HG03196 (cell line): ENCODE data around the gene EXD3.
A peak's percentile ranks its signal among the peaks of the same experiment; 100 is the strongest.

ENCODE experiments used
- ATAC-seq: cut with Tn5 transposase; IDR thresholded peaks from one replicate; pipeline ENCODE4 v1.9.1; 2021; ENCODE audit not compliant: unreplicated experiment

EXD3 gene

DNA sequence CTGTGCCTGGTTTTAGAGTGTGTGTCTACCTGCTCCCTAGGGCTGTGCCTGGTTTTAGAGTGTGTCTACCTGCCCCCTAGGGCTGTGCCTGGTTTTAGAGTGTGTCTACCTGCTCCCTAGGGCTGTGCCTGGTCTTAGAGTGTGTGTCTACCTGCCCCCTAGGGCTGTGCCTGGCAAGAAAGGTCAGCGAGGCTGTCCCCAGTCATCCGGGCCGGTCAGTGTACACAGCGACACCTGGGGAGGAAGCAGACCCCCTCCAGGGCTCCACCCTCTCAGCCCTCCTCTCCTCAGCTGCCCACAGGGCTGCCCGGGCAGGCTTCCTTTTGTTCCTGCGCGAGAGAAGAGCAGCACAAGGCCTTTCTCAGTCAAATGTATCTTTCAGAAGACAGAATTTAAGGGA is 125.0 kb downstream of the EXD3 start:
- ATAC-seq = no peak

DNA sequence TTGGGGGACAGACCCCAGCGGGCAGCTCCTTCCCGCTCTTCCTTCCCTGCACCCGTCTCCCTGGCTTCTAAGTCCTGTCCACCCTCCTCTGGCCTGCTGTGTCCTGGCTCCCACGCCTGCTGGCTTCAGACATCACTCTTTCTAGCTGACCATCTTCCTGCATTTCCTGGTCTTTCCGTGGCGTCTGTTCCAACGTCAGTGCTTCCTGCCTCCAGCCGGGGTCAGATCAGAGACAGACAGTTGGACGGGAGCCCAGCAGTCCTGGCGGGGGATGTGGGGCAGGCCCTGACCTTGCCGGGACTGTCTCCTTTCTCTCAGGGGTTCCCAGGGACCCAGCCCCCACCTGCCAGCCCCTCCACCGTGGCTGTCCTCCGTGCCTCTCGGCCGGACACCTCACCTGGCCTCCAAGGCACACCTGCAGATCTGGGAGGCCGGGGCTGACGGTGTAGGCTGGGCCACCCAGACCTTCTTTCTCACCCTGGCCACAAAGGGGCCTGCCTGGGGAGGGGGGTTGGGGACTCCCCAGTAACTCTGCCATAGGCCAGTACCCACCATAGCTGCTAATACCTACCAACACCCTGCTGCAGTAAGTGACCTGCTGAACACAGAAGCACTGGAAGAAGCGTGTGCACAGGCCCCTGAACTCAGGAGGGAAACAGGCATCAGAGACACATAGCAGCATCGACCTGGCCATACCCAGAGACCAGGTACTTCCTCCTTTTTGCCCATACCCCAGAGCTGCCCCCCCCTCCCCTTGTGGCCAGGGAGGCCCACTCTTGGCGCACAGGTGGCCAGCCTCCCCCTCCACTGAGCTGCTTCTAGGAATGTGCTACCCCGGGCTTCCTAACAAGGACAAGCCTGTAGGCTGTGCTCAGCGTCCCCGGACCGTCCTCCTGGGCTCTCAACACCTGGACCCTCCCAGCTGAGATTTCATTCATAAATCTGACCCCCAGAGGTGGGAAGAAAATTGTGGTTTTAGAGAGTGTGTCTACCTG is 126.0 kb downstream of the EXD3 start:
- no peak for ATAC-seq

DNA sequence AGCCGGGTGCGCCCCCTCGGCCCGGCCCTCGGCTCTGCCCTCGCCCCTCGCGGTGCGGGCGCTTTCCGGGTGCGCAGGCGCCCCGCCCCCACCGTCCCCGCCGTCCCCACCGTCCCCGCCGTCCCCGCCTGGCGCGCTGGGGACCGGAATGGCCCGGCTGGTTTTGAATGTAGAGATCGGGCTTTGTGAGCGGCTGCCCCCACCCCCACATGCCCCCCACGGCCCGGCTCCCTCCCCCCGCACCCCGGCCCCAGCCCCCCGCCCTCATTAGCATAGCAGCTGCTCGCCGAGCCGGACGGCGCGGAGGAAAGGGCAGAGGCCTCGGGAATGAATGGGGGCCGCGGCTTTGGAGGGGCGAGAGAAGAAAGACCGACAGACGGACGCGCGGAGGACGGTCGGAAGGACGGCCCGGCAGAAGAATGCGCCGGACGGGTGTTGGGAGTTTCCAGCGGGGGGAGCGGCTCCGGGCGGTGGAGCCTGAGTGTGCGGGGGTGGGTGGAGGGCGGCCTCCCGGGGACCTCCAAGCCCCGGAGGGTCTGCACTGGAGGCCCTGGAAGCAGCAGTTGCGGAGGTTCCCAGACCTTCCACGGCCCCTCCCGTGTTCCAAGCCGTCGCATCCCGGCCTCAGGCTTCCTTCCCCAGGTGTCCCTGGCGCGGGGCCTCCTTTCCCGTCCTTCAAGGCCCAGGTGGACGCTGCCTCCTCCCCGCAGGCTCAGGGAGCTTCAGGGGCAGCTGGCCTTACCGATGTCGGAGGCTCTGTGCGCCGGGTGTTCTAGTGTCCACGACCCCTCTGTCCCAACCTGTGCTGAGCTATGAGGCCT is 126.9 kb downstream of the EXD3 start:
- ATAC-seq = no peak

DNA sequence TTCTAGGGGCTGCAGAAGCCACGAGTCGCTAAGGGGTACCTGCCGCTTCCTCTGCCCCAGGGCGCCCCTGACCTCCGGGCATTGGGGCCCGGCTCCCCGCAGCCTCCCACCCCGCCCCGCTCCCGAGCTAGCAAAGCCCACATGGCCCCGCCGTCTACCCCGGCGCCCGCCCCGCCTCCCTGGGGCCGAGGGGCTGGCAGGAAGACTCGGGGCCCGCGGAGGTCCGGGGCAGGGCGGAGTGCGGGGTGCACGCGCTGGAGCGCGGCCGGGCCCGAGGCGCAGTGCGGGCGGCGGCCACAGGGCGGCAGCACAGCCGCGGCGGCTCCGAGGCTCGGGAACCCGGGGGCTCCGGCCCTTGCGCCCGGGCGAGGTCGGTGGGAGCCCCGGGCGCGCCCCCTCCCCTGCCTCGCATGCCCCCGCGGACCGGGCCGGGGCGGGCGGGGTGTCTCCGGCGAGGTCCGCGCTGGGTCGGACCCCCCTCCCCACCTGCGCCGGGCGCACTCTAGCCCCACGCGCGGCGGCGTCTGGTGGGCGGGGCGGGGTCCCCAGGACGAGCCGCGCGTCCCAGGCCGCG is 127.6 kb downstream of the EXD3 start:
- peak; percentile 55 for ATAC-seq

DNA sequence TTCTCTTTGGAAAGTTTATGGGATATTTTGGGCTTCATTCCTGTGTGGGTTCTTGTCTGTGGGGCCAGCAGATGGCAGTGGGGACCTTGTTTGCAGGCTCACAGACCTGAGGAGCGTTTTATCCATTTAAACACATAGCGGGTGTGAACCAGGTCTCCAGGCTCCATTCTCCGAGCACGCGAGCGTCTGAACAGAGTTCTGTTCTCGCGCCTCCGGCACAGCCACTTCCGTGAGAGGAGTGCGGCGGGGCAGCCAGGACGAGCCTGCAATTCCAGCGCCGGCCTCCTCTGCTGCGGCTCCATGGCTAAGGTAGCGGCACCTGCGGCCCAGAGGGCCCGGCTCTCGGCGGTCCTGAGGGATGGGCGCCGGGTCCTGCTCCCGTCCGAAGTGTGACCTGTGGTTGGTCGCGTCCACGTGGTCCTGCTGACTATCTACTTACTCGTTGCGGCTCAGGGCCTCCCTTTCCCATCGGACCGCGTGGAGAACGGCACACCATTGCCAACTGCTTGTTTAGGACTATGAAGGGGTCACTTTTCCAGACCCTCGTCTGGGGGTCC is 128.2 kb downstream of the EXD3 start:
- no peak for ATAC-seq

DNA sequence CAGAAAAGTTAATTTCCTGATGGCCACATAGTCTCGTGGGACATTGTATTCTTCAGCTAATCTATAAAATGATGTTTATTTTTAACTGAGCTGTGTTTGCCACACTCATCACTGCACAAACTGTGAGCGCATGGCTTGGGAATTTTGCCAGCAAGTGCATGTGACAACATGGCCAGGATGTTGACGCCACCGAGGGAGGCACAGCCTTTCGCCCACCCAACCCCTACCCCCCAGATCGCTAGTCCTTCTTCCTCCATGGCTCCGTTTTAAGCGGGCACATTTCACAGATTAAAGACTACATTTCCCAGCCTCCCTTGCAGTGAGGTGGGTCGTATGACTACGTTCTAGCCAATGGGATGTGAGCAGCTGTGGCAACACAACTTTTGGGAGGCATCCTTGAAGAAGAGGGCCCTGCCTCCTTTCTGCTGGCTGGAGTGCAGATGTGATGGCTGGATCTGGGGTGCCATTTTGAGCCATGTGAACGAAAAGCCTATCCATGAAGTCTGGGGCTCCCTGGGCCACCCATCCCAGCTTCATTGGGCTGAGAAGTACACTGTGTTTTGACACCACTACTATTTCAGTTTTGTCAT is 128.8 kb downstream of the EXD3 start:
- no peak for ATAC-seq

DNA sequence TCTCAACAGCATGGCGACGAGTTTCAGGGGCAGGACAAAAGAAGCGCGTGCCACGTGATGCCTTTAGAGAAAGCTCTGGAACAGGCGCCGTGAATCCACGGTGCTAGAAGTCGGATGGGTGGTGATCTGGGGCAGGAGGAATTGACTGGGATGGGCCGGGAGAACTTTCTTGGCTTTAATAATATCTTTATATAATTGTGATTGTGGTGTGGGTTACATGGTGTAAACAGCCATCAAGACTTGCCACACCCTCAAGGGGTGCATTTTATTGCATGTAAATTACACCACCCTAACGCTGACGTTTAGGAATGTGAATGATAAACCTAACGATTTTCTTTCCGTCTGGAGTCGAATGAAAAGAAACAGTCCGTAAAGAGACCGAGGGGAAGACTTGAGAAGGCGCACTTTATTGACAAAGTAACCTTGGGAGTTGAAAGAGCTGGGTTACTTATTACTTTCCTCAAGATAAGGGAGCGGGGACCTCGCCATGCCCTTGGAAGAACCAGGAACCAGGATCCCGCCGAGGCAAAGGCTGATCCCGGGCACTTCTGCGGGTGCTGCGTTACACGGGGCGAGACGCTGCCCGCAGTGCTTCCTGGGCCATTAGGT is 129.4 kb downstream of the EXD3 start:
- ATAC-seq = no peak

DNA sequence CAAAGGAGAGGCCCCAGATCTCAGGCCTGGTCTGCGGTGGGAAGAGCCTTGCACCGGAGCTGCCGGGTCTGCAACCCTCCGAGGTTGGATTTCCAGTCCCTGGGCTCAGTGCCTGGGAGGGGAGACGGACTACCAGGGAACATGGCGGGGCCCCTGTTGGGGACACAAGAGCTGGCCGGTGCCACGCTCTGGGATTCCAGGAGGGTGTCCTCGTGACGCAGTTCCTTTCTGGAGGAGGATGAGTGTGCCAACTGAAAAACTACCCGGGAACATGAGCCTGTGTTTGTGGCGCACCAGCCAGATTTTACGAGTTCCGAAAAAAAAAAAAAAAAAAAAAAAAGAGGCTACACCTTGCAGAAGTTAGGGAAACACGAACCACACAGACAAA is 129.9 kb downstream of the EXD3 start:
- ATAC-seq = no peak

DNA sequence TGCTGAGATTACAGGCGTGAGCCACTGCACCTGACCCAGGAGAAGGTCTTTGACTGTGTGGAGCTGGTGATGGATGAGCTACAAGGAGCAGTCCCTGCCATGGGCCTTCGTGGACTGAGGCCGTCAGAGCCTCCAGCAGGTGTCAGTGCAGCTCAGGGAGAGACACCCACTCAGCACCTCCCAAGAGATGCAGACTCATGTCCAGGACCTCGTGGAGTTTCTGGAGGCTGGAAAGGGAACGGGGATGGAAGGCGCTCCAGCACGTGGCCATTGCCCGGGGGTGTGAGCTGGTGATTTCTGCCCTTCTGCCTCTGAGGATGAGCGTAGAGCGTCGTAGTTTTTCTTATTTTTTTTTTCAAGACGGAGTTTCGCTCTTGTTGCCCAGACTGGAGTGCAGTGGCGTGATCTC is 136.0 kb downstream of the EXD3 start:
- ATAC-seq = no peak

DNA sequence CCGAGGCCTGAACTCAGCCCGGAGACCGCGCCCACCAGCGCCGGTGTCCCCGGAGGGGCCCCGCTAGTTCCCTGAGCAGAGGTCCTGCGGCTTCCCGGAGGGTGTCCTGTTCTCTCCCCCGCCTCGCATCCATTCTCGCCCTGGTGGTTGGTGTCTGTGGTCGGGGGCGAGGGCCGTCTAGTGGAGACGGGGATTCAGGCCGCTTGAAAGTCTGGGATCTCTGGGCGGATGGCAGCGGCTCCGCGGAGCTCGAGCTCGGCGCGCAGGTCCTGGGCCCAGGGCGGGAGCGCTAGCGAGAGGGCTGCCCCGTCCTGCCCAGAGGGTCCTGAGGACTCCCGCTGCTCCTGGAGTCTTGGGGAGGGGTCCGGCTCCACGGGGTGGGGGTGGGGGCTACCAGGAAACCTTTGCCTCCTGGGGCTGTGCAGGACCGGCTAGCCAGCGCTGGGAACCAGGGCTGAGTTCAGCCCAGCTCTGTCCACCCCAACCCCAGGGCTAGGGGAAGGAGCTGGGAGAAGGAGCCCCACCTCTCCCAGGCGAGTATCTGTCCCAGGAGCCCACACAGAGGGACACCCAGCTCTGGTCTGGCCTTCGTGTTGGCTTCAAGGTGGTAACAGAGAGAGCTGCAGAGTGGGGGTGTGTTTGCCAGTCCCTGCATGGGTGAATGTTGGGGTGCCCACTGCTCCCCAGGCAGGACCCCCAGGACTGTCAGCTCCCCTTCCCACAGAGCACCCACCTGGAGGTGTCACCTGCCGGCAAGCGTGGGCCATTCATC is 141.4 kb downstream of the EXD3 start:
- ATAC-seq = no peak

DNA sequence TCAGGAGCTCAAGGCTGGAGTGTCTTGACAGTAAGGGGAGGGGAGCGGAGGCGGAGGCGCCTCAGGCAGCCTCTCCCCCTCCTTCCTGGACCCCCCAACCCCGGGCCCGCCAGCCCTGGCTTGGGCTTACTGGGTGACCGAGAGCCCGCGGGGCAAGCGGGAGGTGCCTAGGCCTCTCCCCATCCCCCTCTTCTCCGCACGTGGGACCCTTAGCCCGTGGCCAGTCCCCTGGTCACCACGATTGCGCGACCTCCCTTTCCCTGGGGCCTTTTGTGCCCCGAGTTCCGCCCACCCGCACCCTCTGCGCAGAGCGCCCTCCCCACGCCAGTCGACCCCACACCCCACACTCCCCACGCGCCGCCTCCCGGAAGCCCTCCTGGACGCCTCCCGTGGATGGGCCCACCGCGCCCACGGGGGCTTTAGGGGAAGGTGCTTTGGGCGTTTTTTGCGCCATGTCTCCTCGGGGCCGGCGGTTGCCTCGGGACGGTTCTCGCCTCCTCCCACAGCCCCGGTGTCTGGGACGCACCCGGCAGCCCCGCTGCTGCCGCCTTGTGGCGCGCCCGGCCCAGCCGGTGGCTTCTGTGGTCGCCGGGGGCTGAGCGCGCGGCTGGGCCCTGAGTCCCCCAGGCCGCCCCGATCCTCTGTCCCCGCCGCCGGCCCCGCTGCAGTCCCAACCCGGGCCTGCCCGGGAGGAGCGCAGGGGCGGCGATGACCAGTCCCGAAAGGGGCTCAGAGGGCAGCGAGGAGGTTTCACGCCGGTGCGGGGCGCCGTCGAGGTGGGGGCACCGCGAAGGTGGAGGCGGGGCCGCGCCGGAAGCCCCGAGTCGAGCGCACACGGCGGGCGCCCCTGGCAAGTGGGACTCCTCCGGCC is 142.3 kb downstream of the EXD3 start:
- no peak for ATAC-seq

DNA sequence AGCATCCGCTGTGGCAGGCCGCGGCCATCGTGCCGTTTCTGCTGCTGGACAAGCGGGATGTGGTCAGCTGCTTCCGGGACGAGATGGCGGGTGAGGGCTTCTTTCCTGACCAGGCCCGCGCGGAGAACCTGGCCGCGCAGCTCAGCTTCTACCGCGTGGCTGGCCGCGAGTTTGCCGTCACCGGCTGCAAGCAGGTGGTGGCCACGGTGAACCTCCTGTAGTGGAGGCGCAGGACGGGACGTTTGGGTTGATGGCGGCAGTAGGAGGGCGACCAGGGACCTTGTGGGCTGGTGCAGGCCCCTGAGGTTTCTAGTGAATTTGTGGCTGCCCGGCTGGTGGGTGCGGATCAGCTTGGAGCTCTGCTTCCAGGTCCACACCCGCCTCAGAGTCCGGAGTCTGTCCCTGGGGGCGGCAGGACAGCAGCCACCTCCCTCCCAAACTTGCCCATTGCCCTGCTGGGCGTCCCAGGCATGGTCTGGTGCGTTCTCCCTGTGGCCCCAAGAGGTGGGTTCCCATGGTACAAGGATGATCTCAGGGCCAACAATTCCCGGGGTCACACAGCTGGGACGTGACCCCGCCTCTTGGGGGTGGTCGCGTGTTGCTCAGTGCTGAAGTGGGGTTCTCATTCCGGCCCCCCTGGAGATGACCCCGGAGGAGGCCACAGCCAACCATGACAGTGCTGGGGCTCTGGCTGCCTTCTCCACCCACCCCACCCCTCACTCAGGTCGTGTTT is 143.1 kb downstream of the EXD3 start:
- ATAC-seq = no peak

DNA sequence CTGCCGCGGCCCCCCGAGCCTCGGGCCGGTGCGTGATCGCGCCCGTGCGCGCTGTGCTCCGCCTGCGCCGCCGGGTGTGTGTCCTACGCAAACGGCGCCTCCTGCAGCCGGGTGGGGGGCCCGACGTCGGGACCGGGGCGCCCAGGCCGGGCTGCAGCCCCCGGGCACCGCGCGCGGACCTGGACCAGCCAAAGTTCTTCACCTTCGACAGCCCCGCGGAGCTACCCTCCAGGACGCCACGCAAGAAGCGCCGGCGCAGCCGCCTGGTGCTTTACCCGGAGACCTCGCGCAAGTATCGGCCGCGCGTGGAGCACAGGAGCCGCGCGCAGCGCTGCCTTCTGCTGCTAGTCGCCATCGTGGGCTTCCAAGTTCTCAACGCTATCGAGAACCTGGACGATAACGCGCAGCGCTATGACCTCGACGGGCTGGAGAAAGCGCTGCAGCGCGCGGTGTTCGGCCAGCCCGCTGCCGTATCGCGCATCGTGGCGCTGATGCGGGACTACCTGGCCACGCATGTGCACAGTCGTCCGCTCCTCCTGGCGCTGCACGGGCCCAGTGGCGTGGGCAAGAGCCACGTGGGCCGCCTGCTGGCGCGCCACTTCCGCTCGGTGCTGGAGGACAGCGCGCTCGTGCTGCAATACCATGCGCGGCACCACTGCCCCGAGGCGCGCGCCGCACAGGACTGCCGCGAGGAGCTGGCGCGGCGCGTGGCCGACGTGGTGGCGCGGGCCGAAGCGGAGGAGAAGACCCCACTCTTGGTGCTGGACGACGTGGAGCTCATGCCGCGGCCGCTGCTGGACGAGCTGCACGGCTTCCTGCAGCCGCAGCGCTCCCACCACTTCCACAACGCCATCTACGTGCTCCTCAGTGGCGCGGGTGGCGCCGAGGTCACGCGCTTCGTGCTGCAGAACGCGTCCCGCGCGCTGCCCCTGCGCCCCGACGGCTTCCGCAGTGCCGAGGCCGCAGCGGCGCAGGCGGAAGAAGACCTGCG is 143.9 kb downstream of the EXD3 start:
- no peak for ATAC-seq

DNA sequence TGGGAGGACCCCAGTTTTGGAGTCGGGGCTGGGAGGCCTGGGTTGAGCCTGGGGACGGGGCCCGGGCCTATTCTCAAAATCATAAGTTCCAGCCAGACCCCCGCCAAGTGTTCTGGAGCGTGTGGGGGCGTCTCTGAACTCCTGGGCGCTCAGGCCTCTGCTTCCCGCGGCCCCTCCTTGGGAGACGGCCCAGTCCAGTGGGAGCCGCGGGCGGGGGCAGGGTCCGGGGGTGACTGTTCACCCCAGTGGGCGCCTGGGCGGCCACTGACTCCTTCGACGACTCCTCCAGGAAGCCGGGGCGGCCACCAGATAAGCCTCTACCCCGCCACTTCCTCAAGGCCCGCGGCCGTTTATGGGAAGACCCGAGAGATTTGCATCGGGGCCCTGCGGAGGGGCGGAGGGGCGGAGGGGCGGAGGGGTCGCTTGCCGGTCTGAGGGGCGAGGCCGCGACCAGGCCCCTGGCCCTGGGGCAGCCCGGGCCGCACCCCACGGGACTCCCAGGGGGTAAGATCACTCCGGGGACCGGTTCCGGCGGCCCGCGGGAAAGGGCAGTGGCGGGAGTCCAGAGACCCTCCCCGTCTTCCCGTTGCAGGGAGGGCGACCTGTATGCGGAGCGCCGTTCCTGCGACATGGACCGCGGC is 144.8 kb downstream of the EXD3 start:
- no peak for ATAC-seq

DNA sequence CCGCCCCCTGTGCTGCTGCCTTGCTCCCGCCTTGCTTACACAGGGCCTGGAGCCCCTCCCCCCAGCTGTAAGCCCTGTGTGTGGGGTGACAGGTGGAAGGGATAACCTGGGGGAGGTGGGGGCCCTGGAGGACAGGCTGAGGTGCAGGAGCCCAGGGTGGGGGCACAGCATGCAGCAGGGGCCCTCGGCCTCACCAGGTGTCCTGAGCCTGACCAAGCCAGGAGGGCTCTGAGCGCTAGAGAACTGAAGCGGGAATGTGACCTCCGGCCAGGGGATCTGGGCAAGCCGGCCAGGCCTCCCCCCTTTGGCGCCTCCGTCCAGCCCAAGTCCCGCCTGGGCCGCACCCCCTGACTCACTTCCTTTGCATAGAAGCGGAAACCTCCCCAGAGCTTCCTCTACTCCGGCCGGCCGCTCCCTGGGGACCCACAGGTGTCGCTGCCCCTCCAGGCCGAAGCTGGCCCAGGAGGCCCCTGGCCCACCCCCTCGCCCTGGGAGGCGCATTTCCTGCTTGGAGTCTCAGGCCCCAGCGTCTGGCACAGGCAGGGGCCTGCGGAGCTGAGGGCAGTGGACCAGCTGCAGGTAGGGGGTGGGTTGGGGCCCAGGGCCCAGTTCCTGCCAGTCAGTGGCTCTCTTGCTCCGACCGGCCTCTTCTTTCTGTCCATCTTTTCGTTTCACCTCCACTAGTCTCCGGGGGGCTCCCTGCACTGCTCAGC is 145.5 kb downstream of the EXD3 start, which contains the start of gene TOR4A:
Gene TOR4A (plus strand): TSS at position 398 of the 713 bp plus-strand sequence. CDS start 964 bp downstream, outside the sequence.
- ATAC-seq = peak; percentile 66
